Panc1 (cell line): ENCODE measurements around the gene RAD52. TPM values are rescaled to one million over a fixed set of nuclear protein-coding genes. Genes with fewer than 3 reads are reported as not detected.

ENCODE experiments used
- ATAC-seq: fragments of 200-7000 bp; cut with Tn5 transposase; 2 replicates; pipeline ENCODE4 v1.9.1; 2020; ENCODE audit warnings: mild to moderate bottlenecking, moderate library complexity
- Bru-seq: library from RNA; stranded (reverse); fragments of 400-500 nt; gene quantifications from one replicate; lab custom pipeline; 2021; lab: Mats Ljungman, UMichigan
- BruChase-seq, 2 experiments: library from RNA; stranded (reverse); fragments of 400-500 nt; gene quantifications; one replicate each; lab custom pipeline; 2021; lab: Mats Ljungman, UMichigan
- BruUV-seq: library from RNA; stranded (reverse); fragments of 400-500 nt; replicated peaks from 2 replicates; lab custom pipeline; 2021; lab: Mats Ljungman, UMichigan
- CTCF ChIA-PET: fragments of 300-600 bp; sonication (Branson Sonifier 250); formaldehyde crosslinking; loops from one replicate; lab custom pipeline; 2022; ENCODE audit warnings: antibody characterized with exemption; lab: Charles Lee
- POLR2A ChIA-PET: fragments of 300-600 bp; sonication (Branson Sonifier 250); formaldehyde crosslinking; loops from one replicate; lab custom pipeline; 2022; ENCODE audit warnings: antibody characterized with exemption; lab: Charles Lee
- DNase-seq: peaks from one replicate; pipeline ENCODE4 v3.0.0-alpha.2; 2010; ENCODE audit warnings: low read depth, low spot score
- H3K27ac ChIP-seq: 2 replicates; pipeline ENCODE4 v1.5.1; 2011; ENCODE audit warnings: mild to moderate bottlenecking, low read length, inconsistent platforms
- H3K27me3 ChIP-seq: fragments of 200-500 bp; sonication (Bioruptor generic); 2 replicates; pipeline ENCODE4 v1.6.0; 2014; ENCODE audit warnings: low read length, inconsistent platforms; ENCODE audit not compliant: control insufficient read depth, insufficient read depth
- H3K36me3 ChIP-seq: fragments of 200-500 bp; sonication (Bioruptor generic); 2 replicates; pipeline ENCODE4 v1.5.1; 2014; ENCODE audit warnings: inconsistent platforms, mild to moderate bottlenecking, low read length, moderate library complexity; ENCODE audit not compliant: control insufficient read depth, insufficient read depth
- H3K4me1 ChIP-seq: 2 replicates; pipeline ENCODE4 v1.5.1; 2011; ENCODE audit warnings: inconsistent platforms, mild to moderate bottlenecking, low read length, moderate library complexity; ENCODE audit not compliant: control insufficient read depth, insufficient read depth
- H3K4me3 ChIP-seq, 2 experiments: 2 replicates each; pipeline ENCODE4 v1.5.1; 2011 to 2012; ENCODE audit warnings: low read depth in 2 of 2, low read length in 2 of 2, mild to moderate bottlenecking in 2 of 2, inconsistent platforms in 1 of 2, moderate library complexity in 1 of 2
- H3K9me3 ChIP-seq: fragments of 200-500 bp; sonication (Bioruptor generic); 2 replicates; pipeline ENCODE4 v1.5.1; 2014; ENCODE audit warnings: low read depth, mild to moderate bottlenecking, inconsistent platforms, low read length, moderate library complexity; ENCODE audit not compliant: control insufficient read depth, insufficient read depth
- POLR2AphosphoS5 ChIP-seq: IDR thresholded peaks from 2 replicates; pipeline ENCODE4 v1.6.1; 2012; ENCODE audit warnings: mild to moderate bottlenecking, low read depth, low read length, moderate library complexity
- SIN3A ChIP-seq: IDR thresholded peaks from 2 replicates; pipeline ENCODE4 v1.6.1; 2012; ENCODE audit warnings: low read depth, mild to moderate bottlenecking, low read length, moderate library complexity, borderline replicate concordance; ENCODE audit not compliant: insufficient read depth
- TCF7L2 ChIP-seq: IDR thresholded peaks from 2 replicates; pipeline ENCODE4 v1.6.1; 2011; ENCODE audit warnings: mild to moderate bottlenecking, low read depth, low read length, inconsistent platforms
- in situ Hi-C: cut with HindIII; loops from 2 replicates; pipeline ENCODE4 v1.10.0; 2016; ENCODE audit warnings: low sequenced_read_pairs, low pct_unique_long_range_greater_than_20kb
- intact Hi-C: fragments of 100-400 bp; cut with micrococcal nuclease; formaldehyde crosslinking; loops from one replicate; pipeline ENCODE4 v1.10.0; 2022; ENCODE audit not compliant: unreplicated experiment
- long read RNA-seq: library from polyadenylated mRNA; unstranded; transcript quantifications from one replicate; pipeline ENCODE4 v2.0.0, GENCODE V29; 2021; ENCODE audit not compliant: unreplicated experiment
- polyA plus RNA-seq: library from polyadenylated mRNA; unstranded; fragments of >200 nt; gene quantifications from one replicate; pipeline ENCODE4 v1.2.1, GENCODE V29; 2012; ENCODE audit warnings: missing spikeins; ENCODE audit not compliant: insufficient read length
- total RNA-seq: library from RNA; stranded (reverse); gene quantifications from one replicate; pipeline ENCODE4 v1.2.1, GENCODE V29; 2021; ENCODE audit not compliant: unreplicated experiment
- TF ChIP-seq, protein P1 (sequence below): fragments of 450-650 bp; IDR thresholded peaks from 2 replicates; pipeline ENCODE4 v1.5.1; 2017; ENCODE audit warnings: mild to moderate bottlenecking
- TF ChIP-seq, protein P2 (sequence below), 2 experiments: IDR thresholded peaks; 2 replicates each; pipeline ENCODE4 v1.6.1; 2011 to 2012; ENCODE audit warnings: low read depth in 2 of 2, control low read depth in 1 of 2, low read length in 1 of 2, mild to moderate bottlenecking in 1 of 2, moderate library complexity in 1 of 2; ENCODE audit not compliant: insufficient read depth in 1 of 2

RAD52 gene
- total RNA-seq: 15.8 TPM
- polyA plus RNA-seq: 16.4 TPM
- percentile 54 among the genes with signal in this experiment for Bru-seq, nascent RNA
- percentile 63 among the genes with signal in this experiment for BruChase-seq, experiment 1, labeled RNA remaining after a 2-hour chase
- BruChase-seq, experiment 2, labeled RNA remaining after a 6-hour chase: percentile 62 among the genes with signal in this experiment
- long read RNA-seq, partial matches to known transcripts: 0 of 3 reads
- long read RNA-seq, other reads (novel, unspliced or antisense): 3 of 3 reads

- ATAC-seq (peak; percentile 94), DNase-seq (peak; percentile 88)
- H3K9me3 ChIP-seq: no peaks in the 10 kb centered on the region
- H3K36me3 ChIP-seq: no peaks in the 10 kb centered on the region; the same call in 1 of the 2 replicates
- BruUV-seq: no TSS peak
- in situ Hi-C loops (no loop called here), intact Hi-C loops (no loop called here)
- TF ChIP-seq, protein P1, sequence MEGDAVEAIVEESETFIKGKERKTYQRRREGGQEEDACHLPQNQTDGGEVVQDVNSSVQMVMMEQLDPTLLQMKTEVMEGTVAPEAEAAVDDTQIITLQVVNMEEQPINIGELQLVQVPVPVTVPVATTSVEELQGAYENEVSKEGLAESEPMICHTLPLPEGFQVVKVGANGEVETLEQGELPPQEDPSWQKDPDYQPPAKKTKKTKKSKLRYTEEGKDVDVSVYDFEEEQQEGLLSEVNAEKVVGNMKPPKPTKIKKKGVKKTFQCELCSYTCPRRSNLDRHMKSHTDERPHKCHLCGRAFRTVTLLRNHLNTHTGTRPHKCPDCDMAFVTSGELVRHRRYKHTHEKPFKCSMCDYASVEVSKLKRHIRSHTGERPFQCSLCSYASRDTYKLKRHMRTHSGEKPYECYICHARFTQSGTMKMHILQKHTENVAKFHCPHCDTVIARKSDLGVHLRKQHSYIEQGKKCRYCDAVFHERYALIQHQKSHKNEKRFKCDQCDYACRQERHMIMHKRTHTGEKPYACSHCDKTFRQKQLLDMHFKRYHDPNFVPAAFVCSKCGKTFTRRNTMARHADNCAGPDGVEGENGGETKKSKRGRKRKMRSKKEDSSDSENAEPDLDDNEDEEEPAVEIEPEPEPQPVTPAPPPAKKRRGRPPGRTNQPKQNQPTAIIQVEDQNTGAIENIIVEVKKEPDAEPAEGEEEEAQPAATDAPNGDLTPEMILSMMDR: peak; percentile 95
- TF ChIP-seq TCF7L2 (peak; percentile 55; the same call in 1 of the 2 replicates), POLR2AphosphoS5 (peak; percentile 80), SIN3A (no peak)
- TF ChIP-seq, protein P2, sequence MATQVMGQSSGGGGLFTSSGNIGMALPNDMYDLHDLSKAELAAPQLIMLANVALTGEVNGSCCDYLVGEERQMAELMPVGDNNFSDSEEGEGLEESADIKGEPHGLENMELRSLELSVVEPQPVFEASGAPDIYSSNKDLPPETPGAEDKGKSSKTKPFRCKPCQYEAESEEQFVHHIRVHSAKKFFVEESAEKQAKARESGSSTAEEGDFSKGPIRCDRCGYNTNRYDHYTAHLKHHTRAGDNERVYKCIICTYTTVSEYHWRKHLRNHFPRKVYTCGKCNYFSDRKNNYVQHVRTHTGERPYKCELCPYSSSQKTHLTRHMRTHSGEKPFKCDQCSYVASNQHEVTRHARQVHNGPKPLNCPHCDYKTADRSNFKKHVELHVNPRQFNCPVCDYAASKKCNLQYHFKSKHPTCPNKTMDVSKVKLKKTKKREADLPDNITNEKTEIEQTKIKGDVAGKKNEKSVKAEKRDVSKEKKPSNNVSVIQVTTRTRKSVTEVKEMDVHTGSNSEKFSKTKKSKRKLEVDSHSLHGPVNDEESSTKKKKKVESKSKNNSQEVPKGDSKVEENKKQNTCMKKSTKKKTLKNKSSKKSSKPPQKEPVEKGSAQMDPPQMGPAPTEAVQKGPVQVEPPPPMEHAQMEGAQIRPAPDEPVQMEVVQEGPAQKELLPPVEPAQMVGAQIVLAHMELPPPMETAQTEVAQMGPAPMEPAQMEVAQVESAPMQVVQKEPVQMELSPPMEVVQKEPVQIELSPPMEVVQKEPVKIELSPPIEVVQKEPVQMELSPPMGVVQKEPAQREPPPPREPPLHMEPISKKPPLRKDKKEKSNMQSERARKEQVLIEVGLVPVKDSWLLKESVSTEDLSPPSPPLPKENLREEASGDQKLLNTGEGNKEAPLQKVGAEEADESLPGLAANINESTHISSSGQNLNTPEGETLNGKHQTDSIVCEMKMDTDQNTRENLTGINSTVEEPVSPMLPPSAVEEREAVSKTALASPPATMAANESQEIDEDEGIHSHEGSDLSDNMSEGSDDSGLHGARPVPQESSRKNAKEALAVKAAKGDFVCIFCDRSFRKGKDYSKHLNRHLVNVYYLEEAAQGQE (IDR thresholded peaks at IDR 0.05; ENCODE audit: insufficient read depth in 1 of 2, low read depth in 2 of 2, low read length in 1 of 2): no peak; a peak in 1 of 4 replicates
- peak within 1 kb of the TSS; percentile 71 to 84 for H3K4me3 ChIP-seq
- peak within 1 kb of the TSS; percentile 91 for H3K27ac ChIP-seq
- no peaks in the 10 kb centered on the region for H3K27me3 ChIP-seq
- H3K4me1 ChIP-seq: peaks cover 12% of the 10 kb centered on the region; the same call in 1 of the 2 replicates
- ChIA-PET CTCF (interaction anchor here (0.9 to 1.0 kb wide), 2 partner anchors 143 to 373 kb away, joined by 3 to 14 read pairs; no protein-coding TSS in a partner anchor), POLR2A (interaction anchor here (0.7 kb wide), 1 partner anchor 198 kb away, joined by 3 read pairs; no protein-coding TSS in a partner anchor)
Observed at GRCh38 chr12:949453-950191, at the start of gene RAD52. Gene RAD52 (minus strand): TSS chr12:949694. CDS start chr12:933058, 16,636 bp downstream.

DNA sequence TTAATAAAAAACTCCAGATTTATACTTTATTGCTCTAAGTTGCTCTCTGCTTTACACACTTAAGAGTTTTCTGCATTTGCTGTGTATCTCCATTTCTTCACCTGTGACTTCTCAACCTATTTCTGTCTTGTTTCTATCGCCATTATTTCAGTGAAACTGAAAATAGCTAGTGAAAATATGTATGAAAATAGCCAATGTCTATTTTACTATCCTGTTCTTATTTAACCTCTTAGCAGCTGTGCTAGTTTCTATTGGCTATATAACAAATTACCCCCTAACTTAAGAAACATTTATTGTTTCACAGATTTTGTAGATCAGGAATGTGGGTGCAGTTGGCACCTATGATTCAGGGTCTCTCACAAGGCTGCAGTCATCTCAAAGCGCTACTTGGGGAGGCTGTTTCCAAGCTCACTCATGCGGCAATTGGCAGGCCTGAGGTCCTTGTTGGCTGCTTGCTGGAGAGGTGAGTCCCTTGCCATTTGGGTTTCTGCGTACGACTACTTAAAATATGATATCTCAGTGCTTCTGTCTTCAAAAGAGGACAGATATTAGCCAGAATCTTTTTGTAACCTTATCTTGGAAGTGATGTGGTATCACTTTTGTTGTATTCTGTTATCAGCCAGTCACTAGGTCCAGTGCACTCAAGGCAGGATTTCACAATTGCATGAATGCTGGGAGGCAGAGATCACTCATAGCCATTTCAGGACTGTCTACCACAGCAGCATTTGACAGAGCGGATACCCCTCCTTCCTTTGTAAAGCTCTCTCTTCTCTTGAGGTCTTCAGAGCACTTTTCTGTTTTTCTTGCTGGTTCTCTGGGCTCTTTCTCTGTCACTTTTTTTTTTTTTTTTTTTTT lies 48.8 kb upstream of the RAD52 start:
- Histone ChIP-seq H3K4me1 (no peaks in the 10 kb centered on the region), H3K27ac (no peak overlapping the region), H3K4me3 (no peak overlapping the region), H3K27me3 (no peaks in the 10 kb centered on the region), H3K9me3 (no peaks in the 10 kb centered on the region), H3K36me3 (no peaks in the 10 kb centered on the region; the same call in 1 of the 2 replicates)
- no TSS peak for BruUV-seq
- DNase-seq (no peak), ATAC-seq (no peak)
- ChIA-PET CTCF (no interaction called here), POLR2A (no interaction called here)
- in situ Hi-C loops: no loop called here
- TF ChIP-seq, protein P1: no peak
- TF ChIP-seq POLR2AphosphoS5: no peak
- TF ChIP-seq, protein P2 (IDR thresholded peaks at IDR 0.05; ENCODE audit: insufficient read depth in 1 of 2, low read depth in 2 of 2, low read length in 1 of 2): no peak
- TF ChIP-seq SIN3A: no peak
- no peak for TF ChIP-seq TCF7L2
- intact Hi-C loops: loop anchor here (10.0 kb wide), 1 partner anchor 97 kb away; no protein-coding TSS in a partner anchor
